D721Med (cell line): ENCODE results near the gene ZNF418.

Experiments used
- DNase-seq: peaks from one replicate; pipeline ENCODE4 v3.0.0; 2011; ENCODE audit warnings: low spot score; ENCODE audit not compliant: insufficient read length
- FAIRE-seq: peaks from 2 replicates; lab custom pipeline; 2011; peaks lifted over from hg19 to GRCh38; lab: Jason Lieb, UNC
- TF ChIP-seq, protein P1 (sequence below): IDR thresholded peaks from 2 replicates; pipeline ENCODE4 v1.5.1; 2012; ENCODE audit warnings: mild to moderate bottlenecking, control low read depth; ENCODE audit not compliant: insufficient read depth; ENCODE audit errors: missing control alignments

ZNF418 gene

DNA sequence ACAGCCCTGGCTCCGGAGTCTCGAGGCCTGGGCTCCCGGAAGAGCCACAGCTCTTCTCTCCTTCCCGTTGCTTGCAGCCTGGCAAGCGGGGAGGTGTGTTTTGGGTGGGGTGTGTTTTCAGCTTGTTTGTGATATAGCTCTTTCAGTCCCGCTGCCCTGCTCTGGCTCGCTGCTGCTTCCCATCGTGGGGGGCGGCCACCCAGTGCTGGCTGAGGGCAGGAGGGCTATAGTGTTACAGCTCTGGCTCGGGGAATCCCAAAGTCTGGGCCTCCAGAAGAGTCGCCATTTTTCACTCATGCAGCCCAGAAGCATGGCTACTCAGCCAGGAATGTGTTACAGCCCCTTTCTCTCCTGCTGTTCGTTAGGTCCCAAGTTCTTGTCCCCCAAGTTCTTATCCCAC lies 14.5 kb upstream of the ZNF418 start:
- no peak for DNase-seq
- TF ChIP-seq, protein P1, sequence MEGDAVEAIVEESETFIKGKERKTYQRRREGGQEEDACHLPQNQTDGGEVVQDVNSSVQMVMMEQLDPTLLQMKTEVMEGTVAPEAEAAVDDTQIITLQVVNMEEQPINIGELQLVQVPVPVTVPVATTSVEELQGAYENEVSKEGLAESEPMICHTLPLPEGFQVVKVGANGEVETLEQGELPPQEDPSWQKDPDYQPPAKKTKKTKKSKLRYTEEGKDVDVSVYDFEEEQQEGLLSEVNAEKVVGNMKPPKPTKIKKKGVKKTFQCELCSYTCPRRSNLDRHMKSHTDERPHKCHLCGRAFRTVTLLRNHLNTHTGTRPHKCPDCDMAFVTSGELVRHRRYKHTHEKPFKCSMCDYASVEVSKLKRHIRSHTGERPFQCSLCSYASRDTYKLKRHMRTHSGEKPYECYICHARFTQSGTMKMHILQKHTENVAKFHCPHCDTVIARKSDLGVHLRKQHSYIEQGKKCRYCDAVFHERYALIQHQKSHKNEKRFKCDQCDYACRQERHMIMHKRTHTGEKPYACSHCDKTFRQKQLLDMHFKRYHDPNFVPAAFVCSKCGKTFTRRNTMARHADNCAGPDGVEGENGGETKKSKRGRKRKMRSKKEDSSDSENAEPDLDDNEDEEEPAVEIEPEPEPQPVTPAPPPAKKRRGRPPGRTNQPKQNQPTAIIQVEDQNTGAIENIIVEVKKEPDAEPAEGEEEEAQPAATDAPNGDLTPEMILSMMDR, result no peak

DNA sequence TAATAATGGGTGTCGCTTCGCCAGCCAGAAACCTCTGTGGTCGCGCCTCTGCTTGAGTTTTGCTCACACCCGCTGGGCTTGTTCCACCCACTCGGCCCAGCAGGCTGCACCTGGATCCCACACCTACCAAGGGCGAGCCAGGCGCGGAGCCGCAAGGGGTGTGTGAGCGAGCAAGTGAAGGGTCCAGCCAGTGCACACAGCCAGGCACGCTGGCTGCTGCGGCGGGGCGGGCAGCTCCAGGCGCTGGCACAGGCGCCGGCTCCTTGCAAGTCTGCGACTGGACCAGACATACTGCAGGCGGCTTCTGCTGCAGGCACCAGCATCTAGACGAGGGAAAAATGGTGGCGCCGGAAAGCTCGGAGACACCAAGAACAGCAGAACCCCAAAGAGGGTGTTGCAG lies 14.1 kb upstream of the ZNF418 start:
- DNase-seq (no peak), FAIRE-seq (no peak)
- TF ChIP-seq, protein P1, result no peak

More for the DNA sequence above, 14.5 kb upstream of the ZNF418 start:
- FAIRE-seq, result no peak

DNA sequence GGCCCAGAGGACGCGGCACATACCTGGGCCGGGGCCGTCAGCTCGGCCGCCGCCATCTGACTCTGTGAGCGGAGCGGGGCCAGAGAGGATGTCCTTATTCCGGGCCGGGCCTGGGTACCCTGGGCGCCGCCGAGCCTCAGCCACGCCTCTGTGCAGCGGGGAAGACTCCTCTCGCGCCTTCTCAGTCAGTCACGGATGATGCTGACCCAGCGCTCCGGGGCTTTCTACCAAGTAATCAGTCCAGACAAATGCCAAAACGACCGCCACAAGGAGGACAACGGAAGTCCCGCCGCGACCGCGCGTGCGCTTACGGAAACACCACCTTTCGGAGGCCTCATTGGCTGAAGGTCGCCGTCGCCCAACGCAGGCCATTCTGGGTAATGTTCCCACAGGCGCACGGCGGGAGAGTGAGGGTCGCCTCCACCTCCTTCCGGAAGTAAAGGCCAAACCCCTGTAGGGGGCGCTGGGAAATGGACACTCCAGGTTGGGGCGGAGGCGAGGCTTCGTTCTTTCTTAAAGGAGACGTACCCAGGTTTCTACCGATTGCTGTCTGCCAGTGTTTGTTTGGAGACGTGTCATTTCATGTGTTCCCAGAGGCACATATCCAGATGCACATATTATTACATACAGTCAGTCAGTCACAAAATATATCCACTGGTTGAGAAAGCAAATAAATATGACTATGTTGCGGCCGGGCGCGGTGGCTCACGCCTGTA lies 12.4 kb upstream of the ZNF418 start, which contains the start of gene ZNF256:
Gene ZNF256 (minus strand): TSS at position 288 of the 716 bp plus-strand sequence. CDS start 232 bp downstream, at position 56.
- no peak for FAIRE-seq

DNA sequence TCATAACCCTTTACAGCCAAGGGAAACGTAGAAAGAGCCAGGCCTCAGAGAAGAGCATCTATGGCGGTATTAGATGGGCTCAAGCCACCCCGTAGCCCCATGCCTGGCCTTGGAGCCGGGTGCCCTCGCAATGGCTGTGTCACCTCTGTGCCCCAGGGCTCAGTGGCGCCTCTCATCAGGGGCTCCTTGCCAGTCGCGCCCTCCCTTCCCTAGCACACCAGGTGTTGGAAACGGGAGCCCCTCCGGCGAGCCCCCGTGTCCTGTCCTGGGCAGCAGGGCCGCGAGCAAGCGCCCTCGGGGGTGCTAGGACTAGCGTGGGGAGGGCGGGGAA lies 11.9 kb upstream of the ZNF418 start:
- FAIRE-seq (no peak), DNase-seq (no peak)
- TF ChIP-seq, protein P1, result no peak

More for the DNA sequence above, 12.4 kb upstream of the ZNF418 start, which contains the start of gene ZNF256:
- TF ChIP-seq, protein P1, result peak; percentile 54
- DNase-seq, result peak; percentile 84

DNA sequence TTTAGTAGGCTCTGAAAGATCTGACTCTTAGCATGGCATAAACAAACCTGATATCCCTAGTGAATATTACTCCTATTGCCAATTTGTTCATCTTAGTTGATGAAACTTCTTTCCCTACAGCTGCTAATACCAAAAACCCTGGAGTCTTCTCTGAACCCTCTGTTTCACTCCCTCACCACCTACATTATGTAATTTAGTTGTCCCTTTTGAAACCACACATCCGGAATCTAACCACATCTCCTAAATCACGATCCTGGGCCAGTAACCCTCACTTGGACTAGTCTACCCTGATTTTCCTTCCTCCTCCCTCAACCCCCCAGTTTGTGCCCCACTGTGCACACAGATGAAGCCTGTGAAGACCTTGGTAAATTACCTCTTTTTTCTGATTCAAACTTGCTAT lies 11.1 kb upstream of the ZNF418 start:
- DNase-seq (no peak), FAIRE-seq (no peak)
- TF ChIP-seq, protein P1, result no peak

DNA sequence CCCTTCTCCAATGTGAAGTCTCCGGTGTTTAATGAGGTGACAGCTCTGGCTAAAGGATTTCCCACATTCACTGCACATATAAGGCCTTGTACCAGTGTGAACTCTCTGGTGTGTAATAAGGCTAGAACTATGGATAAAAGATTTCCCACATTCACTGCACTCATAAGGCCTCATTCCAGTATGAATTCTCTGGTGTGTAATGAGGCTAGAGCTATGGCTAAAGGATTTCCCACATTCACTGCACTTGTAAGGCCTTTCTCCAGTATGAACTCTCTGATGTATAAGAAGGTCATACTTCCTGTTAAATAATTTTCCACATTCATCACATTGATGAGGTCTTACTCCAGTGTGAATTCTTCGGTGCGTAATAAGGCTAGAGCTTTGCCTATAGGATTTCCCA lies 6.4 kb upstream of the ZNF418 start:
- no peak for DNase-seq
- TF ChIP-seq, protein P1, result no peak
- FAIRE-seq, result no peak

DNA sequence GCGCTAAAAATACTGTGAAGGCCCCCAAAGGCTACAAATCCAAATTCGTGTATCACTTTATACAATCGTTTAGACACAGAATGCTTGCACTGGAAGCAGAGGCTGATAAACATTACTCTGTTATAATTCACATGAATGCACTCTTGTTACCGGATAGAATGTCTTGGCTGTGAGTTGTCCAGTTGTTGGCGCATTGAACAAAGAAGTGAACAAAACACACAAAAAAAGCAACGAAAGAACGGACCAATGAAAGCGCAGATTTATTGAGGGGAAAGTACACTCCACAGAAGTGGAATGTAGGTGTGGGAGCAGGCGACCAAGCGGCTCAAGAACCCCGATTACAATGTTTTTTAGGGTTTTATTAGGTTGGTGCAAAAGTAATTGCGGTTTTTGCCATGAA lies 529 bp upstream of the ZNF418 start:
- no peak for DNase-seq
- TF ChIP-seq, protein P1, result no peak
- no peak for FAIRE-seq
